ENCODE results near the gene NFIC.

NFIC gene

DNA sequence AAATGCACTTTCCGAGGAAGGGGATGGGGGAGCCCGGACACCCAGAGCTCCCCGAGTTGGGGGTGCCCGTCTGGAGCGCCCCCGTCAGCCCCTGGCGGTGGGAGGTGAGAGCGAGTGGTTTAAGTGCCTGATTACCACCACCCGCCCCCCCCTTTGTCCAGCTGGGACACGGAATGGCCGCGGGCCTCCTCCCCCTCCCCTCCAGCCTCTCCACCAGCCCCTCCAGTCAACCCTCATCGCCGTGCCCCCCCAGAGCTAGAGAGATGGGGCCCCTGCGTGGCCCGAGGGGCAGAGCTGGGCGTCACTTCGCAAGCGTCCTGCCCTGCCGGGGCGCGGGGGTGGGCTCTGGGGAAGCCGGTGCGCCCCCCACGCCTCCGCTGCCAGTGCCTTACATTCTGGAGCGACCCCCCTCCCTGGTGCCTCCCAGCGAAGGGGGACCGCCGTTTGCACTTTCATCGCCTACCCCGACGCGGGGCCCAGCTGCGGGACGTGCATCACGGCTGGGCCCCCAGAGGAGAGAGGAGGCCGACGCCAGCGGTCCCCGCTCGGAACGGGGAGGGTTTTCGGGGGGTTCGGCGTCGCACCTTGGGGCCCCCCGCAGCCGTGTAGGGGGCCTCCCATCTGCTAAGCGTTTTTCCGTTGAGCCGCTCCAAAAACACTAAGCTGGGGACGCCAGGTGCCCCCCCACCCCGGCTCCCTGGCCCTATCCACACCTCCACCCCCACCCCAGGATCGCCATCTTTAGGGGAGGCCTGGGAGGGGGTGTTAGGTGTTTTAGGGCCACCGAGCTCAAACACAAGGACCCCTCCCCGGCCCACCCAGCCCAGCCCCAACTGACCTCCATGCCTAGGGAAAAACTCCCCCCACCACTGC, 97.6 kb downstream of the NFIC start:
- in situ Hi-C loops (cut with MboI; ENCODE audit: low sequenced_read_pairs) = no loop called here

DNA sequence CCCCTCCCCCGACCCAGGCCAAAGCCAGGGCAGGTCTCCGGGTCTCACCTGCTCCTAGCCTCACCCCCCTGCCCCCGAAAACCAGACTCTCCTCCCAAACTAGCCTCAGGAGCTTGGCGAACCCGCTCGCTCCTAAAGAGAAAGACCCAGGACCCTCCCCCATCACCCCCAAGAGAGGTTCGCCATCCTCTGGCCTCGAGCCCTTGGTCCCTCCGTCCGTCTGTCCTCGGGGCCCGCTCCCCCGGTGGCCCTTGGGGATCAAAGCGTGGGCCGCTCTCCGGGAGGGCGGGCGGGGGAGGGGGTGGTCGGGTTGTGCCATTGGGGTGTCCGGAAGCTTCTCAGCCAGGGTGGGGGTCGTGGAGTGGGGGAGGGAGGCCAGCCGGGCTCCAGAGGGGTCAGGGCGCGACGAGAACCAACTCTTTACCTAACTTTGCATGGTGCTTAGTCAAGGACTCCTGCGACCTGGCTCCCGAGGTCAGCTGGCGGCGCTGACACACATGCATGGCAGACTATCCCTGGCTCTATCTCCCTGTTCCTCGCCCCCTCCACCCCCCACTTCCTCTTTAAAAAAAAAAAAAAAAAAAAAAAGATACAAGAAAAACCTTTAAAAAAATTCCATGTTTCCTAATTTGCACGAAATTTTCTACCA, 98.3 kb downstream of the NFIC start:
- in situ Hi-C loops (cut with MboI; ENCODE audit: low sequenced_read_pairs) = no loop called here

DNA sequence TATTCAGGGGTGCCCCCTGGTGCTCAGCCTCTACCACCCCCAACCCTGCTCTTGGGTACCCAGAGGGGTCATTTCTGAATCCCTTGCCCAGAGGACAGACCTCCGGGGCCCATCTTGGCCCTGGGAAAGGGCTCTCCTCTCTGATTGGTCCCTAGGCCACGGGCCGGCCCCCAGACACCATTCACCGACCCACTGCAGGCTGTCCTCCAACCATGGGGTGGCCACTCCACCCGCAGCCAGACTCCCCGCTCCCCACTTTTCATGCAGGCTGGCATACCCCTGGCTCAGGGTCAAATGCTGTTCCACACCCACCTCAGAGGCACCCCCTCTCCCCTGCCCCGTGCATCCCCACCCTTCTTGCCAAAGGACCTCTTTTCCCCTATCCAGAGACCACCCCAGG, 99.2 kb downstream of the NFIC start:
- in situ Hi-C loops (cut with MboI; ENCODE audit: low sequenced_read_pairs) = no loop called here

DNA sequence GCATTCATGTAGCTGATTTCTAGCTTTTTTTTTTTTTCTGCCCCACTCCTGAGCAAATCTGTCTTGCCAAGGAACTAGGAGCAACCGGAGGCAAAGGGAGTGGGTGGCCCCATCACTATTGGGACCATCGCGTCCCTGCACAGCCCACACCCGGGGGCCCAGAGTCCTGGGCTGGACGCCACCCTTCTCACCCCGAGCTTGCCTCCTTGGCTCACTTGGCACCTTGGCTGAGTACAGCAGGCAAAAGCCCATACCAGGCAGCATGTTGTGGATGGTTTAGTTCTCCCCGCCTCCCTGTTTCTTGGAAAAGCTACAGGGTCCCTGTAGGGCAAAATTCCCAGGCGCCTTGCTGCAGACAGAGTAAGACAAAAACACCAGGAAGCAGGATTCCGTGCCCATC, 100.3 kb downstream of the NFIC start:
- in situ Hi-C loops (cut with MboI; ENCODE audit: low sequenced_read_pairs) = no loop called here

DNA sequence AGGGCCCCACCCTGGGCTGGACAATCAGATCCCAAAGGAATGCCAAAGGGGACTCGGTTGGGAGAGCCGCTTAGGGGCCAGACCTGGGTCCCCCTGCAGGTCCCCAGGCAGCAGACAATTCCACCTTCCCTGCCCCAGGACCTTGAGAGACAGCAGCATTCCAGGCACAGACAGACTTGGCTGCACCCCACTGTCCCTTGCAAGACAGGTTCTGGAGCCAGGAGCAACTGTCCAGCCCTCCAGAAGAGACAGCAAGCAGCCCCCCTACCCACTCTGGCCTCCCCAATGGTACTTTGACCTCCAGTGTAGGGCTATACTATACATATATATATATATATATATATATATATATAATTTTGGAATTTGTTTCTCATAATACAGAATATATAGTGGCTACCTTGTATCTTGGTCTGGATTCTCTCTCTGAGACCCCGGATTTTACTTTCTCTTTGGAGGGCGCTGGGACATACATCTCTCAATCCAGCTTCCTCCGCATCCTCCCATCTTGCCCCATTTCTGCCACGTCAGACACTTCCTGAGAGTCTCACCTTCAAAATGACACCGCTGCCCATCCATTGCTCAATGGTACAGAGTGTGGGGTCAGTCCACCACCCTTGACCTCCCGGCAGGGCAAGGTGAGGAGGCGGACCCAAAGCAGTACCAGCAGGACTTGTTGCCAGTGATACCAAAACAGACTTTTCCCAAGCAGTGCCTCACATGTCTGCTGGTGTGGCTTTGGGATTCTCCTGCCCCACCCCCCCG, 101.2 kb downstream of the NFIC start:
- in situ Hi-C loops (cut with MboI; ENCODE audit: low sequenced_read_pairs) = no loop called here

DNA sequence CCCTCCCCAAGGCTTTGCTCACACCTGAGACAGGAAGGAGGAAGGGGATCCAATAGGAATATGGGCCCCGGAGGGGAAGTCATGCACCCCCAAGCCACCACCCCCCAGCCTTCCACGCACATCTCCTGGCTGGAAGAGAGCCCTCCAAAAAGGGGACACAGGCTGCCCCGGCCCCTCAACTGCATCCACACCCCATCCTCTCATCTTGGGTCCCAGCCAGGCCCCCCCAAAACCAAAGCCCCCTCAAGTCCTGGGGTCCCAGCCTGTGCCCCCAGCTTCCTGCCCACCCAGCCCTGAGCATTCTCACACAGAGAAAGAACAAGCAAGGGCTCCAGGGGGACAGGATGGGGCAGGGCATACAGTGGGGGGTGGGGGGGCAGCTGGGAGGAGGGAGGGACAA, 101.8 kb downstream of the NFIC start:
- in situ Hi-C loops (cut with MboI; ENCODE audit: low sequenced_read_pairs) = no loop called here

DNA sequence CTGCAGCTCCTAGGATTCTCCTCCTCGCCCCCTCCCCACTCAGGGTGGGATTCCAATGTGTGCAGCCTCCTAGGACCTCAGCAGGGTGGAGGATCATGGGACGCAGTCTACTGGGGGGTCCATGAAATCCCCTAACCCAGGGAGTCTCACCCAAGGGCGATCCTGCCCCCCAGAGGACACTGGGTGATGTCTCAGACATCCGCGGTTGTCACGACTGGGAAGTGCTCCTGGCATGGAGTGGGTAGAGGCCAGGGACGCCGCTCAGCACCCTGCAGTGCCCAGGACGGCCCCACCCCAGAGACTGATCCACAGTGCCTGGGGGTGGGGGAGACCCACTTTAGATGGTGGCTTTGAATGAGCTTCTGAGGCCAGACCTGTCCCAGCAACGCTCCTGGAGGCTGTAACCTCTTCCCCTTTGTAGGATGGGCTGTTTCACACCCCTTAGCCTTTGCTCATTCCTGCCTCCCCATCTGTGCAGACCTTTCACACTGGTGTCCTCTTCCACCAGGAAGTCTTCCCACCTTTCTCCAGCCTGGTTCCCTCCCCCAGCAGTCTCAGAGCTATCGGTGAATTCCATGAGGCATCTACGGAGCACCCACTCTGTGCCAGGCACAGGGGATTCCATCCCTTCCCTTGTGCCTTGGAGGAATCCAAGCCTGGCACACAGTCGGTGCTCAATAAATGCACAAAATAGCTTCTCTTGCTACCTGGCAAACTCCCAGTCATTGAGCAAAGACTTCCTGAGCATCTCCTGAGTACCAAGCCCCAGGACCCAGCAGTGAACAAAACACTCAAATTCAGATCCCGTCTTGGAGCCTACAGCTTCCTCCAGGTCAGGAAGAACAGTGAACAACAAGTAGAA, 103.5 kb downstream of the NFIC start:
- in situ Hi-C loops (cut with MboI; ENCODE audit: low sequenced_read_pairs) = no loop called here

DNA sequence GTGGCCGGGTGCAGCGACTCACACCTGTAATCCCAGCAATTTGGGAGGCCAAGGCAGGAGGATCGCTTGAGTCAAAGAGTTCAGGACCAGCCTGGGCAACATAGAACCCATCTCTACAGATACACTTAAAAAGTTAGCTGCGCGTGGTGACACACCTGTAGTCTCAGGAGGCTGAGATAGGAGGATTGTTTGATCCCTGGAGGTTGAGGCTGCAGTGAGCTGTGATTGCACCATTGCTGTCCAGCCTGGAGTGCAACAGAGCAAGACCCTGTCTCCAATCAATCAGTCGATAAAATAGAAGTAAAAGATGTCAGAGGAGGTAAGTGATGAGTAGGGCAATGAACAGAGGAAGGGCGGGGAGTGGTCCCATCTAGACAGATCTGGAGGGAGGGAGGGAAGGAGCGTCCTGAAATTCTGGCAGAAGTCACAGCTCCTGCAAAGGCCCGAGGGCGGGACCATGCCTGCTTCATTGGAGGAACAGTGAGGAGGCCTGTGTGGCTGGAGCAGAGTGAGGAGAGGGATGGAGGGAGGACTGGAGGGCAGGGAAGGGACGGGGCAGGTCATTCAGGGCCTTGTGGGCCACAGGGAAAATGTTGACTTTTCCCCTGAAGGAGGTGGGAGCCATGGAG, 104.2 kb downstream of the NFIC start:
- in situ Hi-C loops (cut with MboI; ENCODE audit: low sequenced_read_pairs) = no loop called here

DNA sequence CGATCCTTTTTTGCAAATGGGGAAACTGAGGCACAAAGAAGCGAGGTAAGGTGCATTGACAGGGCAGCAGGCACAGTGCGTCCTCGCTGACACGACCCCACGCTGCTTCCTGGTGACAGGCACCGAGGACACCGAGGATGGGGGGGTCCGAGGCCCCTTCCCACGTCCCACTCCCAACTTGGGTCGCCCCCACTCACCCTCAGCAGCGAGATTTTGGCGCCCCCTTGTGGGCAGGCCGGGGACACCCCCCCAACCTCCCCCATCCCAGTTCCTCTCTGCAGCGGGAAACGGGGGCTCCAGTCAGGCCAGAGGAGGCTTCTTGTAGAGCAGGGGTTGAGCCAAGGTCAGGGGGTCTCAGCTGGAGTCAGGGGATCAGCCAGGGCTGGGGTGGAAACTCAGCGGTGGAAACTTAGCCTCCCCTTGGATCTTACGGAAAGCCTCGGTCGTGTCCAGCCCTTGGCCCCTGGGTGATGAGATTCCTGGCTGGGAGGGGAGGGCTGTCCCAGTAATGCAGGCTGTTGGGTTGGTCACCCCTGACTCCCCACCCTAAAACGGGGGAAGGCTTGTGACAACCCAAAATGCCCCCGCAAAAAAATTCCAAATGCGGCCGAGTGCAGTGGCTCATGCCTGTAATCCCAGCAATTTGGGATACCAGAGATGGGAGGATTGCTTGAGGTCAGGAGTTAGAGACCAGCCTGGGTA, 105.7 kb downstream of the NFIC start:
- in situ Hi-C loops (cut with MboI; ENCODE audit: low sequenced_read_pairs) = no loop called here

DNA sequence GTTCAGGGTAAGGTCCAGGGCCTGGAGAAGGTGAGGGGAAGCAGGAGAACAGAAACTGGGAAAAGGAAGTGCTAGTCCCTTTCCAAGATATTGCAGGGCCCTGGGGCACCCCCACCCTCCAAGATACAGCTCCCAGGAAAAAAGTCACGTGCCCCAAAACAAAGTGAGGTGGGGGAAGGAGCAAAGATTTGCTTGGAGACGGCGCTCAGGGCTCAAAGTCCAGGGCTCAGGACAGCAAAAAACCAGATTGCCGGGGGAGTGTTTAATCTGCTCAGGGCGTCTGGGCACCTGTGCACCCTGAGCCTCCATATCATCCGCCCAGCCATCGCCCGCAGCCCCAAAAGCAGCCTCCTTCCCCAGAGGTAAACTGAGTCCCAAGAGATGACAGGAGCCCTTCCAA, 107.6 kb downstream of the NFIC start:
- in situ Hi-C loops (cut with MboI; ENCODE audit: low sequenced_read_pairs) = no loop called here

DNA sequence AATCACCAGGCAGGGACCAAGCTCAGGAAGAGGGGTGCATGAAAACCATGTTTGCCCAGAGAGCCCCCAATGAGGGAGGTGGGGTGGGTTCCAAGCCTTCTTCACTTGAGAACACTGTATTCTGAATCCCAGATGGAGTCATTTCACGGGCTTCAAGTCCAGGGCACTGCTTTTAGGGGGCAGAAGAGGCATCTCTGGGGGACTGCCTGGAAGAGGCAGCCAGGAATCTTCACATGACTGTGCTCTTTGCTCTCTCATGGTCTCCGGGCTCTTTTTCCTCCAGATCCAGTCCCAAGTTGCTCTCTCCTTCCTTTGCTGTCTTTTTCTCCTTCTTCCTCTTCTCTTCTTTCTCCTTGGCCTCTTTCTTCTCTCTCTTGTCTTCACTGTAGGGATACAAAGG, 108.2 kb downstream of the NFIC start:
- in situ Hi-C loops (cut with MboI; ENCODE audit: low sequenced_read_pairs) = loop anchor here (25.0 kb wide), 1 partner anchor 162 kb away; no protein-coding TSS in a partner anchor

DNA sequence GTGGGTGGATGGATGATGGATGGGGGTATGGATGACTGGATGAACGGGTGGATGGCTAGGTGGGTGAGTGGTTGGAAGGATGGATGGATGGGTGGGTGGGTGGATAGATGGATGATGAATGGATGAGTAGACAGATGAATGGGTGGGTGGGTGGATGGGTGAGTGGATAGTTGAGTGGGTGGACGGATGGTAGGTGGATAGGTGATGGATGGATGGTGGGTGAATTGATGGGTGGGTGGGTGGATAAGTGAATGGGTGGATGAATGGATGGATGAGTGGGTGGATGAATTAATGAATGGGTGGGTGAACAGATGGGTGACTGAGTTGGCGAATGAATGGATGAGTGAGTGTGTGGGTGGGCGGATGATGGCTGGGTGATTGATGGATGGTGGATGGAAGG, 109.1 kb downstream of the NFIC start:
- in situ Hi-C loops (cut with MboI; ENCODE audit: low sequenced_read_pairs) = loop anchor here (25.0 kb wide), 1 partner anchor 163 kb away; no protein-coding TSS in a partner anchor

DNA sequence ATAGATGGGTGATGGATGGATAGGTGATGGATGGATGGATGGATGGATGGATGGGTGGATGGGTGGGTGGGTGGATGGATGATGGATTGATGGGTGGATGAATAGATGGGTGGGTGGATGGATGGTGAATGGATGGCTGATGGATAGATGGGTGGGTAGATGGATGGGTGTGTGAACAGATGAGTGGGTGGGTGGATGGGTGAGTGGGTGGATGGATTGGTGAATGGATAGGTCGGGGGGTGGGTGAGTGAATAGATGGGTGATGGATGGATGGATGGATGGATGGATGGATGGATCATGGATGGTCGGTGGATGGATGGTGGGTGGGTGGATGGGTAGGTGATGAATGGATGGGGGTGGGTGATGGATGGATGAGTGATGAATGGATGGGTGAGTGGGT, 110.4 kb downstream of the NFIC start:
- in situ Hi-C loops (cut with MboI; ENCODE audit: low sequenced_read_pairs) = loop anchor here (25.0 kb wide), 1 partner anchor 165 kb away; no protein-coding TSS in a partner anchor

DNA sequence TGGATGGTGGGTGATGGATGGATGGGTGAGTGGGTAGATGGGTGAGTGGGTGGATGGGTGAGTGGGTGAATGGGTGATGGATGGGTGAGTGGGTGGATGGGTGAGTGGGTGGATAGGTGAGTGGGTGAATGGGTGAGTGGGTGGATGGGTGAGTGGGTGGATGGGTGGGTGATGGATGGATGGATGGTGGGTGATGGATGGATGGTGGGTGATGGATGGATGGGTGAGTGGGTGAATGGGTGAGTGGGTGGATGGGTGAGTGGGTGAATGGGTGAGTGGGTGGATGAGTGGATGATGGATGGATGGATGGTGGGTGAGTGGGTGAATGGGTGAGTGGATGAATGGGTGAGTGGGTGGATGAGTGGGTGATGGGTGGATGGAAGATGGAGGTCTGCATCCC, 111.1 kb downstream of the NFIC start:
- in situ Hi-C loops (cut with MboI; ENCODE audit: low sequenced_read_pairs) = loop anchor here (25.0 kb wide), 1 partner anchor 165 kb away; no protein-coding TSS in a partner anchor

DNA sequence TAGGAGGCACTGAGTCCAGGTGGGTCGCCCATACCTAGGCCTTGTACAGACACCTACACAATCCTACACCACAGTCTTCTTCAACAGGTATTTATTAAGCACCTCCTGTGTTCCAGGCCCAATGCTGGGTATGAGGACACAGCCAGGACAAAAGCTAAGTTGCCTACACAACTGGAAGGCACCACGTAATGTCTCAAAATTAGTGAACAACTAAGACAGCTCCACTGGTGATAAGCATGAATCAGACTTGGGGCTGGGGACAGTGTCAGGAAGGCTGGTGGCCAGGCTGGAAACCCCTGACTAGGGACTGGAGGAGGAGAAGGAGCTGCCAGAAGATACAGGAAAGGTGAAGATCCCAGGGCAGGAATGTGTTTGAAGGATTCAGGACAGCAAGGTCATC, 111.6 kb downstream of the NFIC start:
- in situ Hi-C loops (cut with MboI; ENCODE audit: low sequenced_read_pairs) = loop anchor here (25.0 kb wide), 1 partner anchor 166 kb away; no protein-coding TSS in a partner anchor

DNA sequence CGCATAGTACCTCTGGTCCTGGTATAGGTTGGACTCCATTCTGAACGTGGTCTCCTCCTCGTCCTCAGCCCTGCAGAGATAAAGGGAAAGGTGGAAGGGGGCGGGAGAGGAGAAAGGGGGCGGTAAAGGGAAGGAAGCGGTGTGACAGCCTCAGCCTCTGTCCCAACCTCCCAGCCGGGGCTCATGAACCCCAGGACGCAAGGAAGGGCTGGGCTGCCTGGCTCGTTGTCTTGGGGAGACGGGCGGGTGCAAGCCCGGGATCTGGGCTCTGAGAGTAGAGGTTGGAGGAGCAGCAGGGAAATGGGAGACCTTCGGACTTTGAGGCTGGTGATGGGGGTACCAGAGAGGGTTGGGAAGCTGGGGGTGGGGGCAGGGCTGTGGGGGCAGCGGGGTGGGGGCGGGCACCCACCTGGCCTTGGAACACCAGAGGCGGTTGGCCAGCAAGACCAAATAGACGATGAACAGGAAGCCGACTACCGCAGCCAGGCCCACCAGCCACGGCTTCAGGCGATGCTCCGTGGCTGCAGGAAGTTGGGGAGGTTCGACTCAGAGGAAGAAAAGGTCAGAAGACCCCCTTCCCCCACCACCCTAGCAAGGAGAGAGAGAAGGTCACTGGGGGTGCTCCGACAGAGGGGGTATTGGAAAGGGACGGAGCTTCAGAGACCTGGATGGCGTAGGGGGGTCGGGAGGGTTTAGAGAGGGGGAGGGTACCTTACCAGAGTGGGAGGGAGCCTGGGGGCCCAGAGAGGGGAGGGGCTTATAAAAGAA, 112.2 kb downstream of the NFIC start:
- in situ Hi-C loops (cut with MboI; ENCODE audit: low sequenced_read_pairs) = loop anchor here (25.0 kb wide), 1 partner anchor 166 kb away; no protein-coding TSS in a partner anchor

DNA sequence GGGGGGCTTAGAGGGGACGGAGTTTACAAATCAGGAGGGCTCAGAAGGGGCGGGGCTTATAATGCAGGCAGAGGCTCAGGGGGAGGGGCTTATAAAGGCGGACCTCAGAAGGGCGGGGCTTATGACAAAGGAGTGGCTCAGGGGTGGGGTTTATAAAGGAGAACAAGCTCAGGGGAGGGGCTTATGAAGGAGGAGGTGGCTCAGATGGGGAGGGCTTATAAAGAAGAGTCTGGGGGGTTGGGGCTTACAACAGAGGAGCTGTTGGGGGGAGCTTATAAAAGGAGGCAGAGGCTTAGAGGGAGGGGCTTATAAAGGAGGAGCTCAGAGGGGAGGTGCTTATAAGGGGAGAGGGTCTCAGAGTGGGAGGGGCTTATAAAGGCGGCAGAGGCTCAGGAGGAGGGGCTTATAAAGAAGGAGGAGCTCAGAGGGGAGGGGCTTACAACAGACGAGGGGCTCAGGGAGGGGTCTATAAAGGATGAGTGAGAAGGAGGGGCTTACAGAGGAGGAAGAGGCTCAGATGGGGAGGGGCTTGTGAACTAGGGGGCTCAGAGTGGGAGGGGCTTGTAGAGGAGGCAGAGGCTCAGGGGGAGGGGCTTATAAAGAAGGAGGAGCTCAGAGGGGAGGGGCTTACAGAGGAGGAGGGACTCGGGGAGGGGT, 112.9 kb downstream of the NFIC start:
- in situ Hi-C loops (cut with MboI; ENCODE audit: low sequenced_read_pairs) = loop anchor here (25.0 kb wide), 1 partner anchor 167 kb away; no protein-coding TSS in a partner anchor

DNA sequence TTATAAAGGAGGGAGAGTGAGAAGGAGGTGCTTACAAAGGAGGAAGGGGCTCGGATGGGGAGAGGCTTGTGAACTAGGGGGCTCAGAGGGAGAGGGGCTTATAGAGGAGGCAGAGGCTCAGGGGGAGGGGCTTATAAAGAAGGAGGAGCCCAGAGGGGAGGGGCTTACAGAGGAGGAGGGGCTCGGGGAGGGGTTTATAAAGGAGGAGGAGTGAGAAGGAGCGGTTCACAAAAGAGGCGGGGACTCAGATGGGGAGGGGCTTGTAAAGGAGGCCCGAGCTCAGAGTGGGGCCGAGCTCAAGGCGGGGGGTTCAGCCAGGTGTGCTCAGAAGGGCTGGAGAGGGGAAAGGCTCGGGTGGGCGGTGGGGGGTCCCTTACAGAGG, 113.4 kb downstream of the NFIC start:
- in situ Hi-C loops (cut with MboI; ENCODE audit: low sequenced_read_pairs) = loop anchor here (25.0 kb wide), 1 partner anchor 168 kb away; no protein-coding TSS in a partner anchor
